Measurements from ENCODE around the gene MAP3K12. TPM values are rescaled to one million over a fixed set of nuclear protein-coding genes. Genes with fewer than 3 reads are reported as not detected.

Gene MAP3K12
- total RNA-seq, 1 donor from 2014 or later, result 31.6 TPM

DNA sequence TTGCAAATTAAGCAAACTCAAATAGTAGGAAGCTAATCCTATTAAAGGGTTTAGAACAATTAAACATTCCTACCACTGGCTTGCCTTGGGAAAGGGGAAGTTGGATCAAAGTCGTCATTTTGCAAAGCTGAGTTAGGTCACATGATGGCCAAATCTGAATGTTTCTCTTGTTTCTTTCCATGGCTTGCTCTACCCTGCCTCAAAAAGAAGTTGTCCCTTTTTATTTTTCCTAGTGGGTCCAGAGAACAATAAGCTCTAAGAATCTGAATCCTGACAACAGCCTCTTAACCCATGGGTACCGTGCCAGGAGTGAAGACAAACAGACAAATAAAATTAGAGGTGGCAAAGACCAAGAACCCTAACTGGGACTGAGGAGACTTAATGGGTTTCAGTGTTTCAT, 34.2 kb upstream of the MAP3K12 start:
- Mint-ChIP-seq H3K4me3 (no peak overlapping the region), H3K4me1 (ENCODE audit: unreplicated experiment) (peaks cover 5% of the 10 kb centered on the region), H3K36me3 (peaks cover 20% of the 10 kb centered on the region), H3K27me3 (no peaks in the 10 kb centered on the region), H3K9me3 (no peaks in the 10 kb centered on the region), H3K27ac (no peak overlapping the region)
- no peak for TF ChIP-seq CTCF (conservative IDR thresholded peaks at IDR 0.05)
- no peak for DNase-seq (ENCODE audit: extremely low spot score, unreplicated experiment)

GRCh38 chr12:53532524-53533445, 33.5 kb upstream of the MAP3K12 start:
- Mint-ChIP-seq H3K27me3 (no peaks in the 10 kb centered on the region), H3K4me3 (no peak overlapping the region), H3K27ac (no peak overlapping the region), H3K4me1 (ENCODE audit: unreplicated experiment) (no peaks in the 10 kb centered on the region), H3K36me3 (peaks cover 20% of the 10 kb centered on the region), H3K9me3 (no peaks in the 10 kb centered on the region)
- DNase-seq (ENCODE audit: extremely low spot score, unreplicated experiment), result no peak
- TF ChIP-seq CTCF (conservative IDR thresholded peaks at IDR 0.05), result no peak

- no peak for TF ChIP-seq CTCF (conservative IDR thresholded peaks at IDR 0.05)
- Mint-ChIP-seq H3K4me3 (no peak overlapping the region), H3K36me3 (peaks cover 20% of the 10 kb centered on the region), H3K27me3 (no peaks in the 10 kb centered on the region), H3K27ac (no peak overlapping the region), H3K4me1 (ENCODE audit: unreplicated experiment) (no peaks in the 10 kb centered on the region), H3K9me3 (no peaks in the 10 kb centered on the region)
- no peak for DNase-seq (ENCODE audit: extremely low spot score, unreplicated experiment)
Measured at GRCh38 chr12:53532021-53532420, 32.8 kb upstream of the MAP3K12 start.

DNA sequence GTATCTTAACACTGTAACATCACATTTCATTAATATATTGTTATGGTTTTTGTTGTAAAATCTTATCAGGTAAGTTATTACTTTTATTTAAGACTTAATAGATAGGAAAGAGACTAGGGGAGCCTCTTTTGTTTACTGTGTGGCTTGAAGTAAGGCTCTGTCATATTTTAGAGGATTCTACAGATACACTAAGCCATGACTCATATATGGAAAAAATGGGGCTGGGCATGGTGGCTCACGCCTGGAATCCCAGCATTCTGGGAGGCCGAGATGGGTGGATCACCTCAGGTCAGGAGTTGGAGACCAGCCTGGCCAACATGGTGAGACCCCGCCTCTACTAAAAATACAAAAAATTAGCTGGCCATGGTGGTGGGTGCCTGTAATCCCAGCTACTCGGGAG, 31.7 kb upstream of the MAP3K12 start:
- H3K27me3 Mint-ChIP-seq, result no peaks in the 10 kb centered on the region
- no peak for DNase-seq (ENCODE audit: extremely low spot score, unreplicated experiment)
- no peak overlapping the region for H3K27ac Mint-ChIP-seq
- no peak for TF ChIP-seq CTCF (conservative IDR thresholded peaks at IDR 0.05)
- H3K4me3 Mint-ChIP-seq, result no peak overlapping the region
- peaks cover 20% of the 10 kb centered on the region for H3K36me3 Mint-ChIP-seq
- H3K9me3 Mint-ChIP-seq, result no peaks in the 10 kb centered on the region
- H3K4me1 Mint-ChIP-seq (ENCODE audit: unreplicated experiment), result no peaks in the 10 kb centered on the region

- no peak for TF ChIP-seq CTCF (conservative IDR thresholded peaks at IDR 0.05)
- Mint-ChIP-seq H3K36me3 (peaks cover 19% of the 10 kb centered on the region), H3K27ac (no peak overlapping the region), H3K4me1 (ENCODE audit: unreplicated experiment) (no peaks in the 10 kb centered on the region), H3K4me3 (no peak overlapping the region), H3K9me3 (no peaks in the 10 kb centered on the region), H3K27me3 (no peaks in the 10 kb centered on the region)
- DNase-seq (ENCODE audit: extremely low spot score, unreplicated experiment), result no peak
Measured at GRCh38 chr12:53530061-53530460, 30.8 kb upstream of the MAP3K12 start.

All from type B pancreatic cell (in vitro differentiated cells).